ENCODE measurements around the gene PLOD1.
"Not testable (repeated sequence)": the region's sequence is repeated elsewhere in the genome, so short reads cannot be mapped to it uniquely, and the experiment has no call there.

The PLOD1 gene

GRCh38 chr1:12006167-12006921, 71.8 kb downstream of the PLOD1 start:
- DNase-seq (ENCODE audit: low read depth), result no peak

- no peak for DNase-seq (ENCODE audit: low read depth)
Observed at GRCh38 chr1:12007204-12007603, 72.7 kb downstream of the PLOD1 start.

GRCh38 chr1:12008355-12008754, 73.8 kb downstream of the PLOD1 start:
- not testable (repeated sequence) for DNase-seq (ENCODE audit: low read depth)

GRCh38 chr1:12009318-12009947, 74.9 kb downstream of the PLOD1 start:
- no peak for DNase-seq (ENCODE audit: low read depth)

- no peak for DNase-seq (ENCODE audit: low read depth)
Observed at GRCh38 chr1:12010746-12011570, 76.4 kb downstream of the PLOD1 start.

GRCh38 chr1:12011998-12012397, 77.5 kb downstream of the PLOD1 start:
- DNase-seq (ENCODE audit: low read depth), result no peak

GRCh38 chr1:12012560-12013316, 78.2 kb downstream of the PLOD1 start:
- DNase-seq (ENCODE audit: low read depth), result no peak

GRCh38 chr1:12014141-12014991, 79.8 kb downstream of the PLOD1 start:
- DNase-seq (ENCODE audit: low read depth), result no peak

- DNase-seq (ENCODE audit: low read depth), result no peak
Observed at GRCh38 chr1:12015001-12015491, 80.5 kb downstream of the PLOD1 start.

- no peak for DNase-seq (ENCODE audit: low read depth)
Observed at GRCh38 chr1:12015499-12015898, 81.0 kb downstream of the PLOD1 start.

GRCh38 chr1:12016182-12016581, 81.7 kb downstream of the PLOD1 start:
- DNase-seq (ENCODE audit: low read depth), result no peak

- DNase-seq (ENCODE audit: low read depth), result no peak
Observed at GRCh38 chr1:12019858-12020509, 85.5 kb downstream of the PLOD1 start.

GRCh38 chr1:12021616-12022015, 87.1 kb downstream of the PLOD1 start:
- no peak for DNase-seq (ENCODE audit: low read depth)

GRCh38 chr1:12022036-12022435, 87.5 kb downstream of the PLOD1 start:
- DNase-seq (ENCODE audit: low read depth), result no peak
